SK-N-SH treated with all-trans-retinoic acid at 6 μM for 48 hours (cell line): ENCODE data around the gene HCN4.

Experiments
- BACH2 ChIP-seq: fragments of 250-450 bp; sonication (Bioruptor Pico); IDR thresholded peaks from 2 replicates; pipeline ENCODE4 v1.9.0; 2021; ENCODE audit warnings: mild to moderate bottlenecking, borderline replicate concordance
- CSDC2 ChIP-seq: fragments of 250-450 bp; sonication (Bioruptor Pico); IDR thresholded peaks from 2 replicates; pipeline ENCODE4 v1.5.0; 2020; ENCODE audit warnings: mild to moderate bottlenecking, moderate library complexity
- GLIS3 ChIP-seq: fragments of 250-450 bp; sonication (Bioruptor Pico); IDR thresholded peaks from 2 replicates; pipeline ENCODE4 v1.5.0; 2020; ENCODE audit warnings: mild to moderate bottlenecking, moderate library complexity
- ISL1 ChIP-seq: fragments of 250-450 bp; sonication (Bioruptor Pico); IDR thresholded peaks from 2 replicates; pipeline ENCODE4 v2.1.2; 2022; ENCODE audit warnings: mild to moderate bottlenecking, moderate library complexity
- PPARA ChIP-seq: fragments of 250-450 bp; sonication (Bioruptor Pico); IDR thresholded peaks from 2 replicates; pipeline ENCODE4 v1.5.0; 2020; ENCODE audit warnings: mild to moderate bottlenecking, borderline replicate concordance
- RARB ChIP-seq: fragments of 250-450 bp; sonication (Bioruptor Pico); IDR thresholded peaks from 2 replicates; pipeline ENCODE4 v1.8.0; 2021; ENCODE audit warnings: mild to moderate bottlenecking, moderate library complexity
- SNAI2 ChIP-seq: fragments of 250-450 bp; sonication (Bioruptor Pico); IDR thresholded peaks from 2 replicates; pipeline ENCODE4 v1.5.0; 2020; ENCODE audit warnings: mild to moderate bottlenecking, moderate library complexity
- TCF4 ChIP-seq: fragments of 250-450 bp; sonication (Bioruptor Pico); IDR thresholded peaks from 2 replicates; pipeline ENCODE4 v1.8.0; 2021; ENCODE audit warnings: mild to moderate bottlenecking, moderate library complexity, borderline replicate concordance
- ZFP3 ChIP-seq: fragments of 250-450 bp; sonication (Bioruptor Pico); IDR thresholded peaks from 2 replicates; pipeline ENCODE4 v1.5.0; 2020; ENCODE audit warnings: mild to moderate bottlenecking, moderate library complexity
- ZFP30 ChIP-seq: fragments of 450-650 bp; formaldehyde crosslinking; IDR thresholded peaks from 2 replicates; pipeline ENCODE4 v1.5.0; 2022; ENCODE audit warnings: mild to moderate bottlenecking, moderate library complexity
- ZNF70 ChIP-seq: fragments of 450-650 bp; formaldehyde crosslinking; IDR thresholded peaks from 2 replicates; pipeline ENCODE4 v1.5.0; 2020; ENCODE audit warnings: mild to moderate bottlenecking, moderate library complexity
- TF ChIP-seq, protein P1 (sequence below): fragments of 250-450 bp; sonication (Bioruptor Pico); IDR thresholded peaks from 2 replicates; pipeline ENCODE4 v1.8.0; 2020; ENCODE audit warnings: mild to moderate bottlenecking, moderate library complexity, borderline replicate concordance
- TF ChIP-seq, protein P2 (sequence below): fragments of 250-450 bp; sonication (Bioruptor Pico); IDR thresholded peaks from 2 replicates; pipeline ENCODE4 v1.8.0; 2021; ENCODE audit warnings: low read depth, mild to moderate bottlenecking, moderate library complexity, borderline replicate concordance

DNA sequence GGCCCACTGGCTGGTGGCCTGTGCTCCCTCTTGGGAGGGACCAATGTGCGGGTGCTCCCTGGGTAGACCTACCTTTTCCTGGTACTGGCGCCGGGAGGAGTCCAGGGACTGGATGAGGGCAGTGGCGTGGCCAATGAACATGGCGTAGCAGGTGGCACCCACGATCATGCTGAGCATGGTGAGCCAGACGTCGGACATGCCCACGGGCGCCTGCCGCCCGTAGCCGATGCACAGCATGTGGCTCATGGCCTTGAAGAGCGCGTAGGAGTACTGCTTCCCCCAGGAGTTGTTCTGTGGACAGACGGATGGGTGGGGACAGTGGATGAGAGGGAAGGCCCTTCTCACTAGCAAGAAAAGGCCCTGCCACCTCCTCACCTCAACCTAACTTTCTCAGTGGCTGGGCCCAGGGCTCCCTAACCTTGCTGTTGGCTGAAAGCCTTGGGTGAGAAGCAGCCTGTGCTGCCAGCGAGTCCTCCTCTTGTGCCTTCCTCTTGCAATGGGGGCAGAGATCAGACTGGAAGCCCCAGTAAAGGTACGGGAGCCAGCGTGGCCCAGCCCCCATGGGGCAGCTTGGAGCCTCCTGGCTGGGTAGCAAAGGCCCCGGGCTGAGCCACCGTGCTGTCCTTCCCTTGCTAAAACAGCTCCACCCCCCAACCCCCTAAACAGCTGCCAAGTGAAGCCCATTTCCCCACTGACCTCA lies 39.1 kb downstream of the HCN4 start:
- TF ChIP-seq, protein P1, sequence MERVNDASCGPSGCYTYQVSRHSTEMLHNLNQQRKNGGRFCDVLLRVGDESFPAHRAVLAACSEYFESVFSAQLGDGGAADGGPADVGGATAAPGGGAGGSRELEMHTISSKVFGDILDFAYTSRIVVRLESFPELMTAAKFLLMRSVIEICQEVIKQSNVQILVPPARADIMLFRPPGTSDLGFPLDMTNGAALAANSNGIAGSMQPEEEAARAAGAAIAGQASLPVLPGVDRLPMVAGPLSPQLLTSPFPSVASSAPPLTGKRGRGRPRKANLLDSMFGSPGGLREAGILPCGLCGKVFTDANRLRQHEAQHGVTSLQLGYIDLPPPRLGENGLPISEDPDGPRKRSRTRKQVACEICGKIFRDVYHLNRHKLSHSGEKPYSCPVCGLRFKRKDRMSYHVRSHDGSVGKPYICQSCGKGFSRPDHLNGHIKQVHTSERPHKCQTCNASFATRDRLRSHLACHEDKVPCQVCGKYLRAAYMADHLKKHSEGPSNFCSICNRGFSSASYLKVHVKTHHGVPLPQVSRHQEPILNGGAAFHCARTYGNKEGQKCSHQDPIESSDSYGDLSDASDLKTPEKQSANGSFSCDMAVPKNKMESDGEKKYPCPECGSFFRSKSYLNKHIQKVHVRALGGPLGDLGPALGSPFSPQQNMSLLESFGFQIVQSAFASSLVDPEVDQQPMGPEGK (CRISPR knock-in tag) = no peak
- TF ChIP-seq CSDC2 (CRISPR knock-in tag) (no peak), ZFP30 (no peak), ISL1 (CRISPR knock-in tag) (no peak), ZNF70 (no peak), RARB (no peak), SNAI2 (CRISPR knock-in tag) (no peak), GLIS3 (no peak), BACH2 (CRISPR knock-in tag) (no peak), TCF4 (no peak), PPARA (CRISPR knock-in tag) (no peak), ZFP3 (CRISPR knock-in tag) (no peak)
- TF ChIP-seq, protein P2, sequence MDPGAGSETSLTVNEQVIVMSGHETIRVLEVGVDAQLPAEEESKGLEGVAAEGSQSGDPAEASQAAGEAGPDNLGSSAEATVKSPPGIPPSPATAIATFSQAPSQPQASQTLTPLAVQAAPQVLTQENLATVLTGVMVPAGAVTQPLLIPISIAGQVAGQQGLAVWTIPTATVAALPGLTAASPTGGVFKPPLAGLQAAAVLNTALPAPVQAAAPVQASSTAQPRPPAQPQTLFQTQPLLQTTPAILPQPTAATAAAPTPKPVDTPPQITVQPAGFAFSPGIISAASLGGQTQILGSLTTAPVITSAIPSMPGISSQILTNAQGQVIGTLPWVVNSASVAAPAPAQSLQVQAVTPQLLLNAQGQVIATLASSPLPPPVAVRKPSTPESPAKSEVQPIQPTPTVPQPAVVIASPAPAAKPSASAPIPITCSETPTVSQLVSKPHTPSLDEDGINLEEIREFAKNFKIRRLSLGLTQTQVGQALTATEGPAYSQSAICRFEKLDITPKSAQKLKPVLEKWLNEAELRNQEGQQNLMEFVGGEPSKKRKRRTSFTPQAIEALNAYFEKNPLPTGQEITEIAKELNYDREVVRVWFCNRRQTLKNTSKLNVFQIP (CRISPR knock-in tag) = no peak
